Right kidney (tissue), 1 donor: ENCODE data around the gene POLE3.
"Not testable (repeated sequence)": the region's sequence is repeated elsewhere in the genome, so short reads cannot be mapped to it uniquely, and the experiment has no call there.

ENCODE experiments used
- DNase-seq: peaks from one replicate; pipeline ENCODE4 v3.0.0-alpha.2; 2016

Gene POLE3

GRCh38 chr9:113406873-113407511, 3.5 kb downstream of the POLE3 start:
- peak; percentile 30 for DNase-seq

GRCh38 chr9:113406353-113406752, 4.1 kb downstream of the POLE3 start:
- DNase-seq, result not testable (repeated sequence)

GRCh38 chr9:113403646-113404045, 6.8 kb downstream of the POLE3 start:
- no peak for DNase-seq

- peak; percentile 98 for DNase-seq
These were observed 9.3 kb downstream of the POLE3 start, which contains the start of gene ALAD for GRCh38 chr9:113401027-113401792. Gene ALAD, minus strand, starts transcription at chr9:113401284. Its CDS starts 7,725 bp downstream, at chr9:113393559.

GRCh38 chr9:113399646-113400200, 10.8 kb downstream of the POLE3 start:
- no peak for DNase-seq

- DNase-seq, result no peak
These were observed 11.7 kb downstream of the POLE3 start for GRCh38 chr9:113398796-113399195.

GRCh38 chr9:113397203-113397631, 13.3 kb downstream of the POLE3 start:
- DNase-seq, result no peak

GRCh38 chr9:113395000-113395861, 15.2 kb downstream of the POLE3 start:
- no peak for DNase-seq

GRCh38 chr9:113393281-113393680, 17.2 kb downstream of the POLE3 start:
- DNase-seq, result no peak

GRCh38 chr9:113391917-113392316, 18.6 kb downstream of the POLE3 start:
- no peak for DNase-seq

- no peak for DNase-seq
These were observed 20.1 kb downstream of the POLE3 start for GRCh38 chr9:113390192-113390960.

- no peak for DNase-seq
These were observed 21.0 kb downstream of the POLE3 start for GRCh38 chr9:113389451-113389850.

- DNase-seq, result no peak
These were observed 21.6 kb downstream of the POLE3 start for GRCh38 chr9:113388833-113389232.

- DNase-seq, result no peak
These were observed 22.8 kb downstream of the POLE3 start for GRCh38 chr9:113387560-113388230.

GRCh38 chr9:113386571-113387393, 23.7 kb downstream of the POLE3 start:
- no peak for DNase-seq

- no peak for DNase-seq
These were observed 28.5 kb downstream of the POLE3 start for GRCh38 chr9:113381909-113382411.

- not testable (repeated sequence) for DNase-seq
These were observed 29.0 kb downstream of the POLE3 start for GRCh38 chr9:113381441-113381840.

- no peak for DNase-seq
These were observed 29.6 kb downstream of the POLE3 start for GRCh38 chr9:113380869-113381378.

GRCh38 chr9:113379829-113380210, 30.7 kb downstream of the POLE3 start:
- not testable (repeated sequence) for DNase-seq
